Liver (tissue), 9 donors: ENCODE data around the gene PHLPP1. TPM values are rescaled to one million over a fixed set of nuclear protein-coding genes. Genes with fewer than 3 reads are reported as not detected.
A peak's percentile ranks its signal among the peaks of the same experiment; 100 is the strongest.

Source experiments
- DNase-seq: peaks from one replicate; pipeline ENCODE4 v3.0.0-alpha.2; 2017; ENCODE audit warnings: low spot score
- H3K27ac ChIP-seq, 2 donors: one replicate each; pipeline ENCODE4 v1.7.0; 2013; ENCODE audit warnings: inconsistent platforms in 2 of 2, low read length in 2 of 2, control low read depth in 1 of 2, low read depth in 1 of 2, mild to moderate bottlenecking in 1 of 2
- H3K27me3 ChIP-seq, 4 donors: one replicate each; pipeline versions ENCODE4 v1.6.1 to v1.7.0; 2013; ENCODE audit warnings: low read length in 3 of 4, inconsistent platforms in 1 of 4, mild to moderate bottlenecking in 1 of 4, moderate library complexity in 1 of 4; ENCODE audit not compliant: control insufficient read depth in 4 of 4, insufficient read depth in 4 of 4
- H3K36me3 ChIP-seq, 4 donors: one replicate each; pipeline versions ENCODE4 v1.6.1 to v1.7.0; 2013; ENCODE audit warnings: low read length in 3 of 4, mild to moderate bottlenecking in 3 of 4, low read depth in 1 of 4, moderate library complexity in 1 of 4; ENCODE audit not compliant: control insufficient read depth in 4 of 4, insufficient read depth in 3 of 4
- H3K4me1 ChIP-seq, 4 donors: one replicate each; pipeline versions ENCODE4 v1.6.1 to v1.7.0; 2013; ENCODE audit warnings: low read length in 3 of 4, mild to moderate bottlenecking in 3 of 4, moderate library complexity in 1 of 4; ENCODE audit not compliant: control insufficient read depth in 4 of 4, insufficient read depth in 4 of 4
- H3K4me3 ChIP-seq, 3 donors: one replicate each; pipeline versions ENCODE4 v1.6.1 to v1.7.0; 2013; ENCODE audit warnings: low read length in 3 of 3, control low read depth in 1 of 3, low read depth in 1 of 3, mild to moderate bottlenecking in 1 of 3
- H3K9ac ChIP-seq, 2 donors: one replicate each; pipeline ENCODE4 v1.7.0; 2013; ENCODE audit warnings: low read length in 2 of 2, mild to moderate bottlenecking in 2 of 2, moderate library complexity in 2 of 2, control low read depth in 1 of 2, low read depth in 1 of 2
- H3K9me3 ChIP-seq, 4 donors: one replicate each; pipeline versions ENCODE4 v1.6.1 to v1.7.0; 2013; ENCODE audit warnings: low read length in 3 of 4; ENCODE audit not compliant: control insufficient read depth in 4 of 4
- ATF3 ChIP-seq: IDR thresholded peaks from 2 replicates; pipeline ENCODE4 v1.6.1; 2016; ENCODE audit warnings: antibody characterized with exemption
- CTCF ChIP-seq: fragments of 150-350 bp; IDR thresholded peaks from 2 replicates; pipeline ENCODE4 v1.5.1; 2017; ENCODE audit warnings: improper control_type of control experiment, low read depth, low read length; ENCODE audit not compliant: missing input control
- EGR1 ChIP-seq, 2 donors: IDR thresholded peaks; 2 replicates each; pipeline ENCODE4 v1.6.1; 2016 to 2018; ENCODE audit warnings: antibody characterized with exemption in 2 of 2, low read depth in 2 of 2
- FOXA1 ChIP-seq: IDR thresholded peaks from 2 replicates; pipeline ENCODE4 v1.6.1; 2016; ENCODE audit warnings: antibody characterized with exemption
- FOXA2 ChIP-seq: IDR thresholded peaks from 2 replicates; pipeline ENCODE4 v1.6.1; 2016; ENCODE audit warnings: antibody characterized with exemption
- GABPA ChIP-seq, 2 donors: IDR thresholded peaks in 1 of 2; conservative IDR thresholded peaks in 1 of 2; 2 replicates each; pipeline ENCODE4 v1.6.1; 2016; ENCODE audit warnings: antibody characterized with exemption in 2 of 2, mild to moderate bottlenecking in 1 of 2, moderate library complexity in 1 of 2
- HNF4A ChIP-seq, 2 donors: conservative IDR thresholded peaks; 2 replicates each; pipeline ENCODE4 v1.6.1; 2016; ENCODE audit warnings: antibody characterized with exemption in 2 of 2, mild to moderate bottlenecking in 2 of 2
- MAX ChIP-seq: IDR thresholded peaks from 2 replicates; pipeline ENCODE4 v1.6.1; 2016; ENCODE audit warnings: antibody characterized with exemption
- RAD21 ChIP-seq, 2 donors: IDR thresholded peaks; 2 replicates each; pipeline ENCODE4 v1.6.1; 2016; ENCODE audit warnings: antibody characterized with exemption in 2 of 2, mild to moderate bottlenecking in 2 of 2
- REST ChIP-seq: IDR thresholded peaks from 2 replicates; pipeline ENCODE4 v1.6.1; 2016; ENCODE audit warnings: antibody characterized with exemption, mild to moderate bottlenecking
- RXRA ChIP-seq, 2 donors: IDR thresholded peaks; 2 replicates each; pipeline ENCODE4 v1.6.1; 2017 to 2018; ENCODE audit warnings: antibody characterized with exemption in 2 of 2, mild to moderate bottlenecking in 1 of 2
- SP1 ChIP-seq: IDR thresholded peaks from 2 replicates; pipeline ENCODE4 v1.6.1; 2018; ENCODE audit warnings: antibody characterized with exemption, mild to moderate bottlenecking
- TAF1 ChIP-seq: conservative IDR thresholded peaks from 2 replicates; pipeline ENCODE4 v1.6.1; 2016; ENCODE audit warnings: antibody characterized with exemption, mild to moderate bottlenecking
- YY1 ChIP-seq: IDR thresholded peaks from 2 replicates; pipeline ENCODE4 v1.6.1; 2016; ENCODE audit warnings: antibody characterized with exemption, mild to moderate bottlenecking
- WGBS: extraction: QIAGEN DNeasy Blood & Tissue Kit; methylation state at CpG from one replicate; pipeline ENCODE4 v1.1.7; 2013; 5-methylcytosine and 5-hydroxymethylcytosine counted together
- polyA plus RNA-seq, 2 donors: library from polyadenylated mRNA; stranded (reverse) in 1 of 2; unstranded in 1 of 2; fragments of 200-250 nt in 1 of 2; fragments of >200 nt in 1 of 2; fragmentation: Nextera tagmentation in 1 of 2; extraction: Ambion mirVana in 1 of 2; gene quantifications; one replicate each; pipeline versions ENCODE4 v1.2.1 to v1.2.3, GENCODE V29; 2013 to 2015
- total RNA-seq, 2 donors: library from RNA; depleted of rRNA; stranded (reverse); fragments of >200 nt; gene quantifications; one replicate each; pipeline ENCODE4 v1.2.3, GENCODE V29; 2014
- donor health status: healthy.
- donor health status: healthy.
- donor health status: healthy.
- donor health status: healthy.
- donor health status: healthy.

Gene PHLPP1
- total and polyA plus RNA-seq, 4 donors, result 4.2 to 14.5 (median 8.6) TPM

GRCh38 chr18:62744076-62744968, 29.0 kb downstream of the PHLPP1 start:
- H3K27ac ChIP-seq, result peak overlapping the region; percentile 48 to 52
- peak overlapping the region; percentile 0 to 51 for H3K9ac ChIP-seq
- no peaks in the 10 kb centered on the region for H3K36me3 ChIP-seq
- WGBS, result 65% methylated on average over 3 of the region's 3 CpGs
- H3K27me3 ChIP-seq, result no peaks in the 10 kb centered on the region
- H3K4me1 ChIP-seq, result peaks cover 6 to 49% (median 27%) of the 10 kb centered on the region in 4 donors
- H3K9me3 ChIP-seq, result no peaks in the 10 kb centered on the region
- TF ChIP-seq RAD21 (IDR thresholded peaks at IDR 0.05) (no peak), EGR1 (IDR thresholded peaks at IDR 0.05; ENCODE audit: low read depth in 2 of 2) (no peak), CTCF (no peak), ATF3 (no peak), YY1 (no peak), GABPA (IDR thresholded peaks at IDR 0.05 in 1 of 2, conservative IDR thresholded peaks at IDR 0.05 in 1 of 2) (no peak)
- H3K4me3 ChIP-seq, result no peak overlapping the region
- no peak for DNase-seq

GRCh38 chr18:62745089-62745751, 29.9 kb downstream of the PHLPP1 start:
- H3K9ac ChIP-seq, result no peak overlapping the region
- H3K4me1 ChIP-seq, result peaks cover 6 to 44% (median 25%) of the 10 kb centered on the region in 4 donors
- no peaks in the 10 kb centered on the region for H3K27me3 ChIP-seq
- no peaks in the 10 kb centered on the region for H3K9me3 ChIP-seq
- DNase-seq, result no peak
- TF ChIP-seq REST (no peak), EGR1 (IDR thresholded peaks at IDR 0.05; ENCODE audit: low read depth in 2 of 2) (no peak), HNF4A (conservative IDR thresholded peaks at IDR 0.05) (peak; percentile 33 to 57), FOXA1 (peak; percentile 10), SP1 (peak; percentile 7), RAD21 (IDR thresholded peaks at IDR 0.05) (peak in 1 of 2 donors; percentile 31), GABPA (IDR thresholded peaks at IDR 0.05 in 1 of 2, conservative IDR thresholded peaks at IDR 0.05 in 1 of 2) (no peak), MAX (peak; percentile 33), TAF1 (no peak), FOXA2 (peak; percentile 64), RXRA (IDR thresholded peaks at IDR 0.05) (peak in 1 of 2 donors; percentile 53)
- WGBS, result 42% methylated on average over 3 of the region's 3 CpGs
- H3K4me3 ChIP-seq, result no peak overlapping the region
- H3K36me3 ChIP-seq, result no peaks in the 10 kb centered on the region
- H3K27ac ChIP-seq, result peak overlapping the region in 1 of 2 donors; percentile 50
